ENCODE results near the gene MDM4.
"Not testable (repeated sequence)": the region's sequence is repeated elsewhere in the genome, so short reads cannot be mapped to it uniquely, and the experiment has no call there.

Gene MDM4

GRCh38 chr1:204516180-204516879, at the start of gene MDM4:
MDM4 (plus strand) TSS chr1:204516406; CDS start chr1:204525519, 9,113 bp downstream.
- DNase-seq: peak; percentile 88

DNA sequence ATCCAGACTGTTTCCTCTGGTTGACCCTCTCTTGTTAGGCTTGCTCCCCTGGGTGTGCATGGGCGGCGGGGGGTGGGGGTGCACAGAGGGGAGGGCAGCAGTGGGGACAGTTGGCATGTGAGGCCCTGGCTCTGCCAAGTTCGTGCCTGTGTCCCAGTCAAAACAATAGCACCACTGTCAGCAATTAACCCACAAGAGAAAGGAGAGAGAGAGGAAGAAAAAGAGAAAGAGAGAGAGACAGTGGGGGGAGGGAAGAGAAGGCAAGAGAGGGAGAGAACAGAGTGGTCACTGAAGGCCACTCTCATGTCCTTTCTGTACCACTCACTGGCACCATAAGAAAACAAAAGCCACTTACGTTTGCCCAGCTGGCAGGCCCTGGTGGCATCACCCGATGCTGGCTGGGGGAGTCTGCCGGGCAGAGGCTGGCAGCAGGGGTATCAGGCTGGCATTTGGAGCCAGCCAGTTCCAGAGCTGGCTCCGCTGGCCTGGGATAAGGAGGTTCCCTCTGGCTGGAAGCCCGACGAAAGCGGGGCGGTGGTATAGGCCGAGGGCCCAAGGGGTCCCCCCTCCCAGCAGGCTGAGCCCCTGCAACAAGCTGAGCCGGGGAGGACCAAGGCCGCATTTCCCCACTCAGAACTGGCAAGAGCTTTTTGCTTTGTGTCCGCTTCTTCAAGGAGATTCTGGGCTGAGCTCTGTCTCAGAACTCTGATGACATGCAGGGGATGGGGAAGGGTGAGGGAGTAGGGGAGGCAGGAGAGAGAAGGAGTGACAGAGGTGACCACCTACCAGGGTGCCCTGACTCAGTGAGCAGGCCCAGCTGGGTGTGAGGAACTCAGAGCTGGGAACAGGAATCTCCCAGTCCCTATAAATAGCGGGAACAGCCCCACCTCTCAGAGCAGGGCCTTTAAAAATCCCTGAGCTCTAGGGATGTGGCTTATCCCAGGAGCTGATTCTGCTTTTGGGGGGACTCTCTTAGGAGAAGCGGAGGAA, 49.5 kb upstream of the MDM4 start:
- DNase-seq: no peak

DNA sequence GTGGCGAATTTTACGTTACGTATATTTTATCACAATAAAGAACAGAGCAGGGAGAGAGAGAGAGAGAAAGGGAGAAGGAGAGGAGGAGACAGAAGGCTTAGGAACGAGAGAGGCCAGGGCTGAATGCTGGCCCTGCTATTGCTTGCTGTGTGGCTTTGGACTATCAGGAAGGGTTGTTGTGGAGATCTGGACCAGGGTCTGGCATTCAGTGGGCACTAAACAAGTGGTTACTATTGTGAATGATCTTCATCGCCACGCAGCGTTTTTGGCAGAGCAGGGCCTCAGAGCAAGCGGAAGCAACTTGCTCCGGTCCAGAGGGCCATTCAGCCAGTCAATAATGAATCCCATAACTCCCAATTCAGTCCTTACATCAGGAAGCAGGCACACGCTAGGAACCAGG, 48.0 kb upstream of the MDM4 start:
- DNase-seq: no peak

DNA sequence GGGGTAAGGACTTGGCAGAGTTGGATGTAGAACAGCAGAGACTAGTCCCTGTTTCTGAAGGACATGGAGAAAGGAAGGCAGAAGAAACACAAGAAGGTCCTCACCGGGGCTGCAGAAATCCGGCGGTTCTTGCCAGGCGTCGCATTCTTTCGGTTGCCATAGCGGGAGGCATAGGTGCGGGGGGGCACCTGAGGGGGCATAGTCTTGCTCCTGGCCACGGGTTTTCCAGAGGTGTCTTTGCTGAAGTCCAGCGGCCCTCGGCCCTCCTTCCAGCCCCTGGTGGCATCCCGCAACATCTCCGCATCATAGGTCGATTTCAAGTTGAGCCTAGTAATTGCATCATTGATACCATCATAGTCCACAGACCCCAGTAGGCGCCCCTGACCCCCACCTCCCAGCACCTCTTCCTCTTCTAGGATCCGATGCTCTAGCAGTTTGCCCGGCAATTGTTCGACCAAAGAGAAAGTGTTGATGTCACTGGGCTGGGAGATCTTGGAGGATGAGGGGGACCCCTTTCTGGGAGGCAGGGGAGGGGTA, 47.4 kb upstream of the MDM4 start:
- DNase-seq: no peak

DNA sequence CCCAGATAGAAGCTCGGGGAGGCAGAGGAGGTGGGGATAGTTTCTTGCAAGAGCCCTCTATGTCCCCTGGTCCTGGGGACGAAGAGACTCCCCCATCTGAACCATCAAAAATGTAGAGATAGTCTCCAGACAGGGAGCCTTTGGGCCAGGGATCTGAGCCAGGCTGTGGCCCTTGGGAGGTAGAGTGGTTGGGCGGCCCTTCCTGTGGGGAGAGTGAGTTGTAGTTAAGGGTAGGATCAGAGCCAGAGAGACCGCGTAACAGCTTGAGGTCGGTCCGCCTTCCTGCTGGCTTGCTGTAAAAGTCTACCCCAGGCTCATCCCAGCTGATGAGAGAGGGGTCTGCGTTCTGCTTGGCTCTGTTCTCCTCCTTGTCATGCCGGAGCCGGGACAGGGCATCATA, 46.9 kb upstream of the MDM4 start:
- DNase-seq: no peak

DNA sequence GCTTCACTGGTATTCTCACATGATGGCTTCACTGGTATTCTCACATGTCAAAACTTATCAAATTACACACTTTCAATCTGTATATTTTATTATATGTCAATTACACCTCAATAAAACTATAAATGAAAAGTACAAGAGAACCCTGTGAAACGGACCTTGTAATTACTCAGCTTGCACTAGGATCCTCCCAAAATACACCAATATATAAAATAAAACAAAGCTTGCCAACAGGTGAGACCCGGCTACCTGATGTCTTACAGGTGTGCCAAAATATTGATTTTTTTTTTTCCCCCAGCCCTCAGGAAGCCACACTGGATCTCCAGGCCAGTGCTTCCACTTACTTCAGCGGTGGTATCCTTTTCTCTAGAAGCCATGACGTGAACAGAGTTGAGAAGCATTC, 44.5 kb upstream of the MDM4 start:
- DNase-seq: no peak

DNA sequence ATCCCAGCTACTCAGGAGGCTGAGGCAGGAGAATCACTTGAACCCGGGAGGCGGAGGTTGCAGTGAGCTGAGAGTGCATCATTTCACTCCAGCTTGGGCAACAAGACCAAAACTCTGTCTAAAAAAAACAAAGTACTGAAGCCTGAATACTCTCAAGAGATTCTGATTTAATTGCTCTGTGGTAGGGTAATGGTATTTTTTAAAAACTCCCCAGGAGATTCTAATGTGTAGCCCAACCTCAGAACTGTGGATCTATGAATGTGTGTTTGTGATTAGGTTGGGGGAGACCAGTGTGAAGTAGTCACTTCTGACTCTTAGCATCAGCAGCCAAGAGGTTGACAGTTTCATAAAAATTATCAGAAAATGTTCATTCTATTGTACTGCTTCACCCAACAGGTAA, 43.5 kb upstream of the MDM4 start:
- no peak for DNase-seq

- no peak for DNase-seq
Observed at GRCh38 chr1:204473400-204473965, 42.7 kb upstream of the MDM4 start.

DNA sequence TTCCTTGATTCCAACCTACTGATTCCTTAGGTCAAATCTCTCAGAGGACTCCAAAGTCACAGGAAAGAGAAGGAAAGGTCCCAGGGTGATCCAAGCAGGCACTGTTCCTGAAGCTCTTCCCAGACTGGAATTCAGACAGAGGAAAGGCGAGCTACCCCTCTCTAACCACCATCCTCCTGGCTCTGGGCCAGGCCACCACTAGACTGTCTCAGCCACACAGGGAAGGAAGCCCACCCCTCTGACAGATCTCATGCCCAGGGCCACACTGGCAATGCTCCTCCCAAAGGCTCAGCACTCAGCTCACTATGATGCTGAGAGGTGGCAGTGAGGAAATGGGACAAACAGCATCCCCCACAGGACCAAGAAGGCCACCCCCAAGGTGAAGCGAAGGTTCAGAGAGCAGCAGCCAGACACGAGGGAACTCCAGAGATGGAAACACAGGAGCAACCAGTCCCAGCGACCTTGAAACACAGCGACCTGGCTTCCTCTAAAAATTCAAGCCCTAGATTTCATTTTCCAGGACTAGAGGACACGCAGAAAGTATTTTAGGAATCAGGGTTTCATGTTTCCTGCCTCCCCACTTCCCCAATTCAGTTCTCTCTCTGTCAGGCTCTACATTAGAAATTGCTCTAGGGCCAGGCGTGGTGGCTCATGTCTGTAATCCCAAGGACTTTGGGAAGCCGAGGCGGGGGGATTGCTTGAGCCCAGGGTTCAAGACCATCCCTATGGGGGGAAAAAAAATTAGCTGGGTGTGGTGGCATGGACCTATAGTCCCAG, 40.4 kb upstream of the MDM4 start:
- DNase-seq: no peak

- no peak for DNase-seq
Observed at GRCh38 chr1:204476563-204476962, 39.6 kb upstream of the MDM4 start.

DNA sequence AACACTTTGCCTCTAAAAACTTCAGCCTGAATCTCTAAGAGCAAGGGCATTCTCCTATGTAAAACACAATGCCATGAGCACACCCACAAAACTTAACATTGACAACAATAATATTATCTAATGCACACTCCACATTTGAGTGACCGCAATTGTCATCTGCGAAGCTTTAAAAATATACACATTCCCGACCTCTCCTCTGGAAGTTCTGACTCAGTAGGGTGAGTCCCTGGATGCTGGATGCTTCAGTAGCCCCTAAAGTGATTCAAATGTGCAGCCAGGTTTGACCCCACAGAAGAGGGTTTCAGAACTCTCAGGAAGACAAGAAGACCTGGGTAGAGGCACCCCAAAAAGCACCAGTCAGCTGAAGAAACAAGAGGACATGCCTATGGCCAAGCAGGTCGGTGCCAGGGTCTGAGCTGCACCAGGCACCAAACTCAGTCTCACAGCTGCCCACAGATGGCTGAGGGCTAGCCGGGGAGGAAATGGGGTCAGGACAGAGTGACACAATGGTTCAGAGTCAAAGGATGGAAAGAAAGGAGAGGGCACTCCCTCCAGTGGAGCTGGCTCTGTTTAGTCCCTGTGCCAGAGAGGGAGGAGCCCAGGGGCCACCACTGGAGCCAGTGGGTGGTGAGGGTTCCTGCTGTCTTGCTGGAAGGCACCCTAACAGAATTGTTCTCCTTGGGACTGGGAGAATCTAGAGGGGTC, 39.0 kb upstream of the MDM4 start:
- DNase-seq: no peak

GRCh38 chr1:204478172-204478899, 37.9 kb upstream of the MDM4 start:
- DNase-seq: no peak

GRCh38 chr1:204478921-204479320, 37.3 kb upstream of the MDM4 start:
- no peak for DNase-seq

- no peak for DNase-seq
Observed at GRCh38 chr1:204479387-204480136, 36.6 kb upstream of the MDM4 start.

GRCh38 chr1:204480515-204480914, 35.7 kb upstream of the MDM4 start:
- no peak for DNase-seq

DNA sequence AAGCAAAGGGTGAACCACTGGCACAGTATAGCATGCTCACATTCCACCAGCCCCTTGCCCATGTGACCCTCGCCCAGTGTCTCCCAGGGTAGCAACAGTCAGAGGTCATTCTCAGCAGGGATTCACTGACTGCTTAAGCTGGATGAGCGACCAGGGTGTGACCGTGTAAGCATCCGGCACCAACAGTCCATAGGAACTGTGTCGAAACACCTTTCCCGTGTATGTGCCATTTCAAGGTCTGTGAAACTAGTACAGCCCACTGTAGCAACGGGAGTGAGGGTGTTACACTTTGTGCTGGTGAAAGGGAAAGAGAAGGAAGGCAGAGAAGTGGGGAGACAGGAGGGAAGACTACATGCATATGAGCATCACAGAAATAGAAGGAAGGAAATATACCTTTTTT, 32.4 kb upstream of the MDM4 start:
- no peak for DNase-seq

- not testable (repeated sequence) for DNase-seq
Observed at GRCh38 chr1:204486513-204487255, 29.5 kb upstream of the MDM4 start.

DNA sequence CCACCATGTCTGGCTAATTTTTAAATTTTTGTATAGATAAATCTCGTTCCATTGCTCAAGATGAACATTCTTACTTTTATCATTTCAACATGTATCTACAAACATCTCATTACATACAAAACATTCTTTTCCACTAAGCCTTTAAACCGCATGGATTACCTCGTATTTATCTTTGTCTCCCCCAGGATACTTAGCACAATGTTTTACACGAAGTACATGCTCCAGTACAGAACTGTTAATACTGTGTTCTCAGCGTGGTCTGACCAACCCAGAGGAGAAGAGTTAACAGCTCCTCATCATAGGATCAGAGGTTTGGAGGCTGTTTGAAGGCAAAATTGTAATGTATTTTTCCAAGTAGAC, 29.0 kb upstream of the MDM4 start:
- DNase-seq: no peak

GRCh38 chr1:204491655-204492054, 24.6 kb upstream of the MDM4 start:
- DNase-seq: no peak

Measured in activated T-cell treated with anti-CD3 and anti-CD28 coated beads for 4 hours (primary cell).